B cell (primary cell): ENCODE results near the gene PLPPR1. TPM values are rescaled to one million over a fixed set of nuclear protein-coding genes. Genes with fewer than 3 reads are reported as not detected.

ENCODE experiments used
- ATAC-seq: fragments of 200-7000 bp; cut with Tn5 transposase; one replicate; pipeline ENCODE4 v1.10.0; 2021; ENCODE audit warnings: low read depth, mild to moderate bottlenecking, moderate number of reproducible peaks, moderate library complexity
- CTCF ChIA-PET: fragments of 350-600 bp; sonication (Branson Sonifier 250); formaldehyde crosslinking; loops from one replicate; lab custom pipeline; 2021; ENCODE audit warnings: antibody characterized with exemption, inconsistent platforms; lab: Charles Lee
- POLR2A ChIA-PET: fragments of 350-600 bp; sonication (Branson Sonifier 250); formaldehyde crosslinking; loops from one replicate; lab custom pipeline; 2021; ENCODE audit warnings: antibody characterized with exemption; lab: Charles Lee
- DNase-seq: peaks from one replicate; pipeline ENCODE4 v3.0.0; 2013
- H2AFZ ChIP-seq: 2 replicates; pipeline ENCODE4 v1.6.1; 2012; ENCODE audit warnings: mild to moderate bottlenecking, low read depth, low read length; ENCODE audit not compliant: insufficient read depth, poor library complexity, severe bottlenecking
- H3K27ac ChIP-seq, 2 donors: 1 replicate in 1 of 2; 2 replicates in 1 of 2; pipeline ENCODE4 v1.5.1; 2012 to 2013; ENCODE audit warnings: low read length in 2 of 2, mild to moderate bottlenecking in 2 of 2, moderate library complexity in 1 of 2
- H3K27me3 ChIP-seq, 4 experiments: fragments of 200-600 bp in 1 of 4; sonication (generic) in 1 of 4; replicated peaks in 1 of 4; 1 replicate in 2 of 4; 2 replicates in 2 of 4; pipeline versions ENCODE4 v1.6.1 to v1.7.0; 2013 to 2016; ENCODE audit warnings: low read length in 3 of 4, mild to moderate bottlenecking in 2 of 4, mixed read lengths in 1 of 4, moderate library complexity in 1 of 4; ENCODE audit not compliant: insufficient read depth in 4 of 4, control insufficient read depth in 3 of 4; ENCODE audit errors: control extremely low read depth in 1 of 4
- H3K36me3 ChIP-seq, 2 experiments: replicated peaks in 1 of 2; 1 replicate in 1 of 2; 2 replicates in 1 of 2; pipeline versions ENCODE4 v1.6.1 to v1.7.1; 2013; ENCODE audit warnings: low read length in 1 of 2; ENCODE audit not compliant: insufficient read depth in 2 of 2, control insufficient read depth in 1 of 2; ENCODE audit errors: control extremely low read depth in 1 of 2, extremely low read depth in 1 of 2
- H3K4me1 ChIP-seq, 2 donors: fragments of 200-600 bp in 1 of 2; sonication (generic) in 1 of 2; 1 replicate in 1 of 2; 2 replicates in 1 of 2; pipeline versions ENCODE4 v1.5.1 to v1.6.1; 2013 to 2017; ENCODE audit warnings: low read length in 2 of 2; ENCODE audit not compliant: control insufficient read depth in 2 of 2, insufficient read depth in 2 of 2
- H3K4me2 ChIP-seq: replicated peaks from 2 replicates; pipeline ENCODE3; 2012; ENCODE audit warnings: mild to moderate bottlenecking, low read depth, low read length; ENCODE audit not compliant: poor library complexity, severe bottlenecking
- H3K4me3 ChIP-seq, 5 experiments: fragments of 200-600 bp in 1 of 5; sonication (generic) in 1 of 5; 1 replicate in 3 of 5; 2 replicates in 2 of 5; pipeline versions ENCODE4 v1.5.1 to v1.7.0; 2011 to 2016; ENCODE audit warnings: low read length in 4 of 5, mild to moderate bottlenecking in 4 of 5, low read depth in 2 of 5, control low read depth in 1 of 5, moderate library complexity in 1 of 5; ENCODE audit not compliant: insufficient read depth in 1 of 5; ENCODE audit errors: control extremely low read depth in 1 of 5, extremely low read depth in 1 of 5
- H3K79me2 ChIP-seq: fragments of 200-600 bp; sonication (generic); one replicate; pipeline ENCODE4 v1.6.0; 2016; ENCODE audit warnings: low read length; ENCODE audit not compliant: control insufficient read depth, insufficient read depth
- H3K9ac ChIP-seq: fragments of 200-600 bp; sonication (generic); 2 replicates; pipeline ENCODE4 v1.6.1; 2017; ENCODE audit warnings: mild to moderate bottlenecking, low read length, moderate library complexity
- H3K9me3 ChIP-seq, 3 donors: one replicate each; pipeline versions ENCODE4 v1.6.1 to v1.7.1; 2013; ENCODE audit warnings: low read length in 2 of 3; ENCODE audit not compliant: control insufficient read depth in 2 of 3, insufficient read depth in 1 of 3; ENCODE audit errors: control extremely low read depth in 1 of 3
- H4K20me1 ChIP-seq: 2 replicates; pipeline ENCODE4 v1.6.0; 2012; ENCODE audit warnings: mild to moderate bottlenecking, low read length; ENCODE audit not compliant: insufficient read depth, control insufficient read depth, poor library complexity, severe bottlenecking
- H3K27ac Mint-ChIP-seq: one replicate; pipeline ENCODE4 v1.8.0; 2021; ENCODE audit warnings: mixed read lengths
- H3K27me3 Mint-ChIP-seq: one replicate; pipeline ENCODE4 v1.8.0; 2021; ENCODE audit warnings: mixed read lengths
- H3K4me1 Mint-ChIP-seq: one replicate; pipeline ENCODE4 v1.8.0; 2021; ENCODE audit warnings: mixed read lengths
- H3K4me3 Mint-ChIP-seq: one replicate; pipeline ENCODE4 v1.8.0; 2021; ENCODE audit warnings: mixed read lengths
- H3K9me3 Mint-ChIP-seq: one replicate; pipeline ENCODE4 v1.8.0; 2022; ENCODE audit warnings: mixed read lengths; ENCODE audit not compliant: insufficient read depth
- CTCF ChIP-seq: fragments of 200-600 bp; IDR thresholded peaks from one replicate; pipeline ENCODE4 v1.8.0; 2022; ENCODE audit warnings: antibody characterized with exemption, mild to moderate bottlenecking
- EZH2 ChIP-seq: IDR thresholded peaks from 2 replicates; pipeline ENCODE4 v1.6.1; 2012; ENCODE audit warnings: borderline replicate concordance, low read depth, mild to moderate bottlenecking, moderate library complexity, low read length; ENCODE audit not compliant: insufficient read depth, poor library complexity, severe bottlenecking
- WGBS: methylation state at CpG from one replicate; pipeline ENCODE4 v1.1.5; 2013; ENCODE audit warnings: missing lambda C conversion rate; ENCODE audit not compliant: insufficient coverage; 5-methylcytosine and 5-hydroxymethylcytosine counted together
- intact Hi-C: fragments of 100-400 bp; cut with micrococcal nuclease; formaldehyde crosslinking; loops from one replicate; pipeline ENCODE4 v1.10.0; 2022
- polyA plus RNA-seq: library from polyadenylated mRNA; depleted of rRNA; stranded (reverse); fragments of >200 nt; gene quantifications from 2 replicates; pipeline ENCODE4 v1.2.3, GENCODE V29; 2012
- total RNA-seq, 2 donors: library from RNA; stranded (reverse); fragments of 120-200 nt in 1 of 2; gene quantifications; 1 replicate in 1 of 2; 2 replicates in 1 of 2; pipeline versions ENCODE4 v1.2.3 to v1.2.4, GENCODE V29; 2013 to 2022

The PLPPR1 gene
- total and polyA plus RNA-seq, 2 donors (not counting 1 experiment from before 2014, with no cell fraction given): not detected

- Mint-ChIP-seq H3K9me3 (no peaks in the 10 kb centered on the region), H3K27me3 (peaks cover 13% of the 10 kb centered on the region), H3K4me1 (no peaks in the 10 kb centered on the region), H3K4me3 (no peak overlapping the region), H3K27ac (no peak overlapping the region)
- H2AFZ ChIP-seq: no peak overlapping the region
- H3K36me3 ChIP-seq: no peaks in the 10 kb centered on the region
- ChIA-PET POLR2A (no interaction called here), CTCF (no interaction called here)
- H3K27ac ChIP-seq: no peak overlapping the region
- H3K4me1 ChIP-seq: no peaks in the 10 kb centered on the region
- WGBS: no CpG with 5 or more reads among the region's 2 CpGs
- H3K4me3 ChIP-seq: no peak overlapping the region
- ATAC-seq (no peak), DNase-seq (no peak)
- no peak overlapping the region for H3K4me2 ChIP-seq
- H3K9me3 ChIP-seq: peaks cover 0 to 2% (median 0%) of the 10 kb centered on the region in 3 donors
- intact Hi-C loops: no loop called here
- no peak overlapping the region for H3K9ac ChIP-seq
- H3K79me2 ChIP-seq: no peaks in the 10 kb centered on the region
- TF ChIP-seq CTCF (no peak), EZH2 (no peak)
- no peaks in the 10 kb centered on the region for H3K27me3 ChIP-seq
- no peaks in the 10 kb centered on the region for H4K20me1 ChIP-seq
These were observed 340.8 kb downstream of the PLPPR1 start for GRCh38 chr9:101369286-101369685.

- CTCF ChIA-PET: no interaction called here
- Mint-ChIP-seq H3K27ac (no peak overlapping the region), H3K4me3 (no peak overlapping the region), H3K9me3 (no peaks in the 10 kb centered on the region), H3K4me1 (no peaks in the 10 kb centered on the region), H3K27me3 (peaks cover 16% of the 10 kb centered on the region)
- TF ChIP-seq CTCF (no peak), EZH2 (no peak)
- intact Hi-C loops: no loop called here
- Histone ChIP-seq H3K9me3 (peaks cover 0 to 2% (median 0%) of the 10 kb centered on the region in 3 donors), H3K27ac (no peak overlapping the region), H2AFZ (no peak overlapping the region), H3K4me1 (no peaks in the 10 kb centered on the region), H3K79me2 (no peaks in the 10 kb centered on the region), H3K27me3 (no peaks in the 10 kb centered on the region), H3K4me2 (no peak overlapping the region), H3K9ac (no peak overlapping the region), H4K20me1 (no peaks in the 10 kb centered on the region), H3K36me3 (no peaks in the 10 kb centered on the region), H3K4me3 (no peak overlapping the region)
- ATAC-seq (no peak), DNase-seq (no peak)
- POLR2A ChIA-PET: no interaction called here
- whole genome bisulfite sequencing: no CpG with 5 or more reads among the region's 2 CpGs
These were observed 341.5 kb downstream of the PLPPR1 start for GRCh38 chr9:101369884-101370531.
